HepG2 (cell line): ENCODE data around the gene ABCA2. TPM values are rescaled to one million over a fixed set of nuclear protein-coding genes. Genes with fewer than 3 reads are reported as not detected.

Source experiments
- AFF4 ChIP-seq: sonication (generic); formaldehyde crosslinking; IDR thresholded peaks from 2 replicates; pipeline ENCODE4 v1.4.0; 2020; ENCODE audit warnings: missing genetic modification reagents
- CREM ChIP-seq, 2 experiments: sonication (generic) in 1 of 2; formaldehyde crosslinking in 1 of 2; IDR thresholded peaks; 2 replicates each; pipeline versions ENCODE4 v1.4.0 to v1.6.1; 2016 to 2020; ENCODE audit warnings: antibody characterized with exemption in 1 of 2, mild to moderate bottlenecking in 1 of 2, missing genetic modification reagents in 1 of 2
- CSRNP1 ChIP-seq: sonication (generic); formaldehyde crosslinking; IDR thresholded peaks from 2 replicates; pipeline ENCODE4 v1.8.1; 2023; ENCODE audit warnings: mild to moderate bottlenecking, missing genetic modification reagents
- EEA1 ChIP-seq: sonication (generic); formaldehyde crosslinking; IDR thresholded peaks from 2 replicates; pipeline ENCODE4 v1.5.1; 2020; ENCODE audit warnings: mild to moderate bottlenecking, missing genetic modification reagents, borderline replicate concordance
- FOXO4 ChIP-seq: sonication (generic); formaldehyde crosslinking; conservative IDR thresholded peaks from 2 replicates; pipeline ENCODE4 v1.8.1; 2023; ENCODE audit warnings: missing genetic modification reagents
- PBX3 ChIP-seq: sonication (generic); formaldehyde crosslinking; IDR thresholded peaks from 2 replicates; pipeline ENCODE4 v1.8.1; 2023; ENCODE audit warnings: missing genetic modification reagents, inconsistent platforms, borderline replicate concordance
- SOX5 ChIP-seq: IDR thresholded peaks from 2 replicates; pipeline ENCODE4 v1.6.1; 2016; ENCODE audit warnings: borderline replicate concordance
- YEATS4 ChIP-seq: sonication (generic); formaldehyde crosslinking; IDR thresholded peaks from 2 replicates; pipeline ENCODE4 v1.4.0; 2020; ENCODE audit warnings: missing genetic modification reagents, borderline replicate concordance
- ZHX1 ChIP-seq: sonication (generic); formaldehyde crosslinking; IDR thresholded peaks from 2 replicates; pipeline ENCODE4 v1.8.1; 2022; ENCODE audit warnings: low read depth, mild to moderate bottlenecking, missing genetic modification reagents
- ZNF143 ChIP-seq: sonication (generic); formaldehyde crosslinking; IDR thresholded peaks from 2 replicates; pipeline ENCODE4 v1.4.0; 2020; ENCODE audit warnings: missing genetic modification reagents
- ZNF883 ChIP-seq: sonication (generic); formaldehyde crosslinking; IDR thresholded peaks from 2 replicates; pipeline ENCODE4 v1.5.1; 2020; ENCODE audit warnings: mild to moderate bottlenecking, missing genetic modification reagents; ENCODE audit errors: not compliant biosample characterization
- ZSCAN12 ChIP-seq: sonication (generic); formaldehyde crosslinking; IDR thresholded peaks from 2 replicates; pipeline ENCODE4 v1.9.0; 2021; ENCODE audit warnings: mild to moderate bottlenecking, missing genetic modification reagents
- polyA plus RNA-seq, 8 experiments: library from polyadenylated mRNA; depleted of rRNA in 3 of 8; stranded (reverse) in 7 of 8; unstranded in 1 of 8; fragments of >200 nt; fragmentation: Illumina TruSeq in 4 of 8; extraction: Trizol in 4 of 8; gene quantifications; 2 replicates each; pipeline versions ENCODE4 v1.2.1 to v1.2.3, GENCODE V29; 2011 to 2016; ENCODE audit warnings: low read depth in 4 of 8, missing spikeins in 1 of 8, mixed read lengths in 1 of 8; ENCODE audit not compliant: insufficient read depth in 1 of 8
- total RNA-seq, 5 experiments: library from RNA; depleted of rRNA; stranded (reverse); fragments of >200 nt; fragmentation: Illumina TruSeq; extraction: Trizol; gene quantifications; 2 replicates each; pipeline ENCODE4 v1.2.3, GENCODE V29; 2016; ENCODE audit warnings: low read depth in 1 of 5

Gene ABCA2
- total and polyA plus RNA-seq, 2 of the 13 experiments (the other 11 are each of a cell fraction or from before 2014, with no cell fraction given): 2.9 to 19.2 TPM

GRCh38 chr9:137001857-137002645 is 26.0 kb downstream of the ABCA2 start (continued):
- no peak for TF ChIP-seq AFF4 (CRISPR knock-in tag)
- no peak for TF ChIP-seq ZNF883
- TF ChIP-seq CREM (IDR thresholded peaks at IDR 0.05): no peak
- TF ChIP-seq CREM (CRISPR knock-in tag; IDR thresholded peaks at IDR 0.05): no peak
- no peak for TF ChIP-seq ZHX1 (CRISPR knock-in tag)
- TF ChIP-seq PBX3 (CRISPR knock-in tag): no peak
- TF ChIP-seq EEA1: no peak
- no peak for TF ChIP-seq ZSCAN12 (CRISPR knock-in tag)
- 0 out of 2 replicates have a peak, but pooled peaks have one; percentile 33 for TF ChIP-seq YEATS4
- no peak for TF ChIP-seq FOXO4 (CRISPR knock-in tag)
- no peak for TF ChIP-seq SOX5
- no peak for TF ChIP-seq CSRNP1 (CRISPR knock-in tag)
- no peak for TF ChIP-seq ZNF143
